ENCODE data around the gene ATP5PD.

DNA sequence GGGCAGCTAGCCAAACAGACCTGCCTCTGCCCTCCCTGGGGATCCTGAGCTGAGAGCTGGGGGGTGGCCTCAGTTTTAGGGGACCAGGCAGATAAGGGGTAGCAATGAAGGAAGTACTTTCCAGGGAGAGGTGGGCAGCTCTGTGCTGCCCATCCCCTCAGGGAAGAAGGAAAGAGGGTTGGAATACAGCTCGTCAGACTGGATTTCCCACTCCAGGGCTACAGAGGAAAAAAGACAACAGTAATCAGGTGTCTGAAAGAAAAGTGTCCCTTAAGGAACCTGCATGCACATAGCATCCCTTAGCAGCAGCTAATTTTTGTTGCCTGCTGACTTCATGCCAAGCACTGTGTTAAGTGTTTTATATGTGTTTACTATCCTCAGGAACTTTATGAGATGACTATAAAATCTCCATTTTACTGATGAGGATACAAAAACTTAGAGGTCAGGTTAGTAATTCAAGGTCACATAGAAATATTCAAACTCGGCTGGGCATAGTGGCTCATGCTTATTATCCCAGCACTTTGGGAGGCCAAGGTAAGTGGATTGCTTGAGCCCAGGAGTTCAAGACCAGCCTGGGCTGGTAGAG, 37.5 kb downstream of the ATP5PD start:
- TF ChIP-seq, protein P1, sequence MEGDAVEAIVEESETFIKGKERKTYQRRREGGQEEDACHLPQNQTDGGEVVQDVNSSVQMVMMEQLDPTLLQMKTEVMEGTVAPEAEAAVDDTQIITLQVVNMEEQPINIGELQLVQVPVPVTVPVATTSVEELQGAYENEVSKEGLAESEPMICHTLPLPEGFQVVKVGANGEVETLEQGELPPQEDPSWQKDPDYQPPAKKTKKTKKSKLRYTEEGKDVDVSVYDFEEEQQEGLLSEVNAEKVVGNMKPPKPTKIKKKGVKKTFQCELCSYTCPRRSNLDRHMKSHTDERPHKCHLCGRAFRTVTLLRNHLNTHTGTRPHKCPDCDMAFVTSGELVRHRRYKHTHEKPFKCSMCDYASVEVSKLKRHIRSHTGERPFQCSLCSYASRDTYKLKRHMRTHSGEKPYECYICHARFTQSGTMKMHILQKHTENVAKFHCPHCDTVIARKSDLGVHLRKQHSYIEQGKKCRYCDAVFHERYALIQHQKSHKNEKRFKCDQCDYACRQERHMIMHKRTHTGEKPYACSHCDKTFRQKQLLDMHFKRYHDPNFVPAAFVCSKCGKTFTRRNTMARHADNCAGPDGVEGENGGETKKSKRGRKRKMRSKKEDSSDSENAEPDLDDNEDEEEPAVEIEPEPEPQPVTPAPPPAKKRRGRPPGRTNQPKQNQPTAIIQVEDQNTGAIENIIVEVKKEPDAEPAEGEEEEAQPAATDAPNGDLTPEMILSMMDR (IDR thresholded peaks at IDR 0.05): no peak
- TF ChIP-seq POLR2AphosphoS5 (IDR thresholded peaks at IDR 0.05; ENCODE audit: low read depth, low read length) (no peak), REST (IDR thresholded peaks at IDR 0.05; ENCODE audit: insufficient read depth in 1 of 2, low read depth in 2 of 2, low read length in 1 of 2) (no peak), TCF7L2 (IDR thresholded peaks at IDR 0.05; ENCODE audit: low read depth, low read length) (no peak), SIN3A (IDR thresholded peaks at IDR 0.05; ENCODE audit: borderline replicate concordance, insufficient read depth, low read depth, low read length) (no peak)

Data from Panc1 (cell line).